HepG2 (cell line): ENCODE results near the gene PPM1G. TPM values are rescaled to one million over a fixed set of nuclear protein-coding genes. Genes with fewer than 3 reads are reported as not detected.

Experiments used
- BRD4 ChIP-seq: sonication (generic); formaldehyde crosslinking; IDR thresholded peaks from 2 replicates; pipeline ENCODE4 v1.4.0; 2020; ENCODE audit warnings: missing genetic modification reagents
- GMEB1 ChIP-seq: sonication (generic); formaldehyde crosslinking; IDR thresholded peaks from 2 replicates; pipeline ENCODE4 v1.5.1; 2020; ENCODE audit warnings: missing genetic modification reagents, mild to moderate bottlenecking, borderline replicate concordance
- KDM2A ChIP-seq: sonication (generic); formaldehyde crosslinking; IDR thresholded peaks from 2 replicates; pipeline ENCODE4 v1.4.0; 2020; ENCODE audit warnings: low read depth, missing genetic modification reagents, borderline replicate concordance
- SNAPC5 ChIP-seq: sonication (generic); formaldehyde crosslinking; IDR thresholded peaks from 2 replicates; pipeline ENCODE4 v1.8.1; 2023; ENCODE audit warnings: mild to moderate bottlenecking, missing genetic modification reagents, borderline replicate concordance
- TEF ChIP-seq: sonication (generic); formaldehyde crosslinking; IDR thresholded peaks from 2 replicates; pipeline ENCODE4 v1.5.0; 2020; ENCODE audit warnings: missing genetic modification reagents
- TOE1 ChIP-seq: sonication (generic); formaldehyde crosslinking; IDR thresholded peaks from 2 replicates; pipeline ENCODE4 v1.4.0; 2020; ENCODE audit warnings: mild to moderate bottlenecking, missing genetic modification reagents
- ZBTB34 ChIP-seq: sonication (generic); formaldehyde crosslinking; IDR thresholded peaks from 2 replicates; pipeline ENCODE4 v1.8.0; 2022; ENCODE audit warnings: mild to moderate bottlenecking, missing genetic modification reagents
- ZFP62 ChIP-seq: sonication (generic); formaldehyde crosslinking; IDR thresholded peaks from 2 replicates; pipeline ENCODE4 v1.4.0; 2020; ENCODE audit warnings: missing genetic modification reagents
- ZNF142 ChIP-seq: sonication (generic); formaldehyde crosslinking; IDR thresholded peaks from 2 replicates; pipeline ENCODE4 v1.4.0; 2020; ENCODE audit warnings: missing genetic modification reagents
- ZNF678 ChIP-seq: sonication (generic); formaldehyde crosslinking; IDR thresholded peaks from 2 replicates; pipeline ENCODE4 v1.4.0; 2020; ENCODE audit warnings: mild to moderate bottlenecking, missing genetic modification reagents
- ZSCAN21 ChIP-seq: sonication (generic); formaldehyde crosslinking; IDR thresholded peaks from 2 replicates; pipeline ENCODE4 v1.8.0; 2022; ENCODE audit warnings: mild to moderate bottlenecking, missing genetic modification reagents, moderate library complexity, borderline replicate concordance
- polyA plus RNA-seq, 8 experiments: library from polyadenylated mRNA; depleted of rRNA in 3 of 8; stranded (reverse) in 7 of 8; unstranded in 1 of 8; fragments of >200 nt; fragmentation: Illumina TruSeq in 4 of 8; extraction: Trizol in 4 of 8; gene quantifications; 2 replicates each; pipeline versions ENCODE4 v1.2.1 to v1.2.3, GENCODE V29; 2011 to 2016; ENCODE audit warnings: low read depth in 4 of 8, missing spikeins in 1 of 8, mixed read lengths in 1 of 8; ENCODE audit not compliant: insufficient read depth in 1 of 8
- total RNA-seq, 5 experiments: library from RNA; depleted of rRNA; stranded (reverse); fragments of >200 nt; fragmentation: Illumina TruSeq; extraction: Trizol; gene quantifications; 2 replicates each; pipeline ENCODE4 v1.2.3, GENCODE V29; 2016; ENCODE audit warnings: low read depth in 1 of 5
- TF ChIP-seq, protein P1 (sequence below): sonication (generic); formaldehyde crosslinking; IDR thresholded peaks from 2 replicates; pipeline ENCODE4 v1.9.0; 2022; ENCODE audit warnings: missing genetic modification reagents, mild to moderate bottlenecking, borderline replicate concordance
- TF ChIP-seq, protein P2 (sequence below): sonication (generic); formaldehyde crosslinking; IDR thresholded peaks from 2 replicates; pipeline ENCODE4 v1.5.1; 2020; ENCODE audit warnings: mild to moderate bottlenecking, moderate library complexity, missing genetic modification reagents

PPM1G gene
- total and polyA plus RNA-seq, 2 of the 13 experiments (the other 11 are each of a cell fraction or from before 2014, with no cell fraction given), result 58.2 to 213 TPM

DNA sequence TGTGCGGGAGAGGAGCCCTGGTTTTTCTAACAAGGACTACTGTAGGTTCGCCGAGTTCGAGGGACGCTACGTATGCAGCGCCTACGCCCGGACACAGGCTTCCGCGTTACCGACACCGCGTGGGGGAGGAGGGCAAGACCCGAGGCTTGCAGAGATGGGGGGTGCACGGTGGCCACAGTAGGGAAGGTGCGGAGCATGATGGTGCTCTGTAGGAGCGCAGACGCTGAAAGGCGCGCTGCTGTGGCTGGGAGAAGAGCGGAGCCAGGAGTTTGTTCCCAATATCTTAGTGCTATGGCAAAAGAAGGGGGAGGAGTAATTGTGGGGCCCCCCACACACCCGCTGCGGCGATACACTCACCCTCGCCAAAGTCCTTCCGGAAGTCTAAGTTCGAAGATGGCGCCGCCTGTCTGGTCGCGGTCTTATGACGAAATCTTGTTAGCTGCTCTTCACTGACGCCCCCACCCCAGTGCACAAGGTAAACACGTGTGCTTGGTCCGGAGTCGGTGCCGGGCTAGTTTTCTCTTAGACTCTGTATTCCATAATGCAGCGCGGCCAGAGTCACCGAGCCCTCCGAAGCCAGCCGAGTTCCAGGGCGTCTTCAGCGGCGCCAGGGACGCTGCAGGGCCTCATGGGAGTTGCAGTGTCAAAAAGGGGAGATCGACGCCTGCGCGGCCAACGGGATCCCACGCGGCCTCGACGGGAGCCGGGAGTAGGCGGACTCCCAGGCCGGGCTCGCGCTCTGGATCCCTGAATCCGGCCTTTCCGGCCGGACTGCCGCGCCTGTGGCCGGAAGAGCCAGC is 52.8 kb downstream of the PPM1G start, which contains the start of gene GTF3C2 (continued):
- TF ChIP-seq TEF (CRISPR knock-in tag), result peak; percentile 43; the same call in 1 of the 2 replicates
- peak; percentile 53; the same call in 1 of the 2 replicates for TF ChIP-seq ZNF142
- TF ChIP-seq BRD4 (CRISPR knock-in tag), result peak; percentile 95
- peak; percentile 88 for TF ChIP-seq GMEB1 (CRISPR knock-in tag)
- TF ChIP-seq TOE1 (CRISPR knock-in tag), result no peak
- peak; percentile 75 for TF ChIP-seq ZNF678 (CRISPR knock-in tag)
- TF ChIP-seq ZFP62 (CRISPR knock-in tag), result no peak
- TF ChIP-seq ZSCAN21, result peak; percentile 89
- TF ChIP-seq, protein P1, sequence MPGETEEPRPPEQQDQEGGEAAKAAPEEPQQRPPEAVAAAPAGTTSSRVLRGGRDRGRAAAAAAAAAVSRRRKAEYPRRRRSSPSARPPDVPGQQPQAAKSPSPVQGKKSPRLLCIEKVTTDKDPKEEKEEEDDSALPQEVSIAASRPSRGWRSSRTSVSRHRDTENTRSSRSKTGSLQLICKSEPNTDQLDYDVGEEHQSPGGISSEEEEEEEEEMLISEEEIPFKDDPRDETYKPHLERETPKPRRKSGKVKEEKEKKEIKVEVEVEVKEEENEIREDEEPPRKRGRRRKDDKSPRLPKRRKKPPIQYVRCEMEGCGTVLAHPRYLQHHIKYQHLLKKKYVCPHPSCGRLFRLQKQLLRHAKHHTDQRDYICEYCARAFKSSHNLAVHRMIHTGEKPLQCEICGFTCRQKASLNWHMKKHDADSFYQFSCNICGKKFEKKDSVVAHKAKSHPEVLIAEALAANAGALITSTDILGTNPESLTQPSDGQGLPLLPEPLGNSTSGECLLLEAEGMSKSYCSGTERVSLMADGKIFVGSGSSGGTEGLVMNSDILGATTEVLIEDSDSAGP (CRISPR knock-in tag), result peak; percentile 85
- no peak; the same call in none of the 2 replicates for TF ChIP-seq ZBTB34 (CRISPR knock-in tag)
- TF ChIP-seq, protein P2, sequence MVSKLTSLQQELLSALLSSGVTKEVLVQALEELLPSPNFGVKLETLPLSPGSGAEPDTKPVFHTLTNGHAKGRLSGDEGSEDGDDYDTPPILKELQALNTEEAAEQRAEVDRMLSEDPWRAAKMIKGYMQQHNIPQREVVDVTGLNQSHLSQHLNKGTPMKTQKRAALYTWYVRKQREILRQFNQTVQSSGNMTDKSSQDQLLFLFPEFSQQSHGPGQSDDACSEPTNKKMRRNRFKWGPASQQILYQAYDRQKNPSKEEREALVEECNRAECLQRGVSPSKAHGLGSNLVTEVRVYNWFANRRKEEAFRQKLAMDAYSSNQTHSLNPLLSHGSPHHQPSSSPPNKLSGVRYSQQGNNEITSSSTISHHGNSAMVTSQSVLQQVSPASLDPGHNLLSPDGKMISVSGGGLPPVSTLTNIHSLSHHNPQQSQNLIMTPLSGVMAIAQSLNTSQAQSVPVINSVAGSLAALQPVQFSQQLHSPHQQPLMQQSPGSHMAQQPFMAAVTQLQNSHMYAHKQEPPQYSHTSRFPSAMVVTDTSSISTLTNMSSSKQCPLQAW, result peak; percentile 84
- peak; percentile 79; the same call in 1 of the 2 replicates for TF ChIP-seq SNAPC5 (CRISPR knock-in tag)
- TF ChIP-seq KDM2A (CRISPR knock-in tag), result peak; percentile 80
